HG03460 (cell line): Measurements from ENCODE around the gene CDCP1.

Source experiments
- ATAC-seq: cut with Tn5 transposase; IDR thresholded peaks from one replicate; pipeline ENCODE4 v1.9.1; 2021; ENCODE audit not compliant: unreplicated experiment

Gene CDCP1

DNA sequence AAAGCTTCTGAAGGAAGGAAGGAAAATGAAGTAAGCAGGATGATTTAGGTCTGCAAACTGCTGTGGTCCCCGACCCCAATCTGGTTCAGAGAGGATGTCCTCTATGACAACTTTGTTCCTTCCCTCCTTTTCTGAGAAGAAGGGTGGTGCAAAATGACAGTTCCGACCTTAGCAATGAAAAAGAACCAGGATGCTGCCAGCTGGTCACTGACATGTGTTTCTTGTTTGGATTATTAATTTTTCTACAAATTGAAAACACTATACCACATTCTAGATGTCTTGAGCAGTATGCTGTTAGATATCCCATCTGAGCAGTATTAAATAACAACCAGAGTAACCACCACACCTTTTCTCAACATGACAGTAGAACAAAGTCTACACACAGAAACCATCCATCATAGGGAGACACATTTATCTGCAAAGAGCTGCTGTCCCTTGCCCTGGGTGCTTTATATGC is 27.5 kb downstream of the CDCP1 start:
- ATAC-seq = no peak

GRCh38 chr3:45116350-45116749 is 29.8 kb downstream of the CDCP1 start:
- ATAC-seq = no peak

- no peak for ATAC-seq
Observed at GRCh38 chr3:45113625-45114050, 32.5 kb downstream of the CDCP1 start.

DNA sequence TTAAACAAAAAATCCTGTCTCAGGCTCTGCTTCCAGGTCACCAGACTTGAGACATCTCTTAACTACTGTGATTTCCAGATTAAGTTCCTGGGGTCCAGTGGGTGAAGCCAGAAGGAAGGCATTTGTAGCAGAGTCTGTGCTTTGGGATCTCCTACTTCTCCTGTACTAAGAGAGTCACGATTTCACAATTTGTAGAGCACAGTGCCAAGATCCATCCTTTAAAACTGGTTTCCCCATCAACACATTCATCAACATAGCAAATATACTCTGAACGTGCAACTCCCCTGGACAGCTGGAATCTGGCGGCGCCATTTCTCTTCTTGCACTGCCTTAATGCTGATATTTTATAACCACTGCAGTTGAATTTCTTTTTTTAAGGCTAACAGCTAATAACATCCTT is 33.2 kb downstream of the CDCP1 start:
- no peak for ATAC-seq

DNA sequence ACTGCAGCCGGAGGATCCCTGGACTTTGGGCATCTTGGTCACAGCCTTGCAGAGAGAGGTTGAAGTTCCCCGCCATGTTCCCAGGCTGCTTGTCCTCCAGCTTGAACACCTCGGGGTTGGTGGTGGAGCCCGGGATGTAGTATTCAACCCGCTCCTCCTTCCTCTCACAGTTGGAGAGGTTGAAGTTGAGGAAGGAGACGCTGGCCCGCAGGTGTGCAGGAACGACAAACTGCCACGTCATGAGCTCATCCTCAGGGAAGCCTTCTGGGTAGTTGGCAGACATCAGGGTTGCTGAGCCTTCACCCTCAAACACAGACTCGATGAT is 35.7 kb downstream of the CDCP1 start:
- ATAC-seq = no peak

DNA sequence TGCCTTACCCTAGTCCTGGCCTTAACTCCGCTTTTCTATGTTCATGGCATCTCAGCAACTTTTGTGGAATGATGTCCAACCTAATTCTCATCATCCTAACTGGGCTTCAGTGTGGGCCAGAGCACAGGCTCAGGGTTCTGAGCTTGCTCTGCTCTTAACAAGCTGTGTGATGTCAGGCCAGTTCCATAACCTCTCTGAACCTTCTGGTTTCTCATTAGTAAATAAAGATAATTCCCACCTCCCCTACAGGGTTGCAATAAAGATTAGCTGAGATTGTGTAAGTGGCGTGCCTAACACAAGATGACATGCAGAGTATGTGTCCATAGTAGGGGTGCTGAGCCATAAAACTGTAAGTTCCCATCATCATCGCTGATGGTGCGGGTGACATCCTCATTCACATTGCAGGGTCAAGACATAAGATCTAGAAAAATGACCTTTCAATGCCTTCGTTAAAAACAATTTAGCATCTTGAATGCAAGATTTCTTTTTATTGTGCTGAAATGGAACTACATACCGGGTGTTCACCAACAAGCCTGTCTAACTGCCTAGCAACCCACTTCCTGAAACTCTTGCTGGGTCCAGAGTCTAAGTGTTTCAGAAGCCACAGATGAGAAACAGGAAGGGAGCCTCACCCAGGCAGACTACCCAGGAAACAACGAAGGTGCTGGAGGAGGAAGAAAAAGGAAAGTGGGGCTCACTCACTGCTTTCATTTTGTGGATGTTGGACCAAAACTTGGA is 36.2 kb downstream of the CDCP1 start:
- no peak for ATAC-seq

- no peak for ATAC-seq
Observed at GRCh38 chr3:45106874-45107273, 39.3 kb downstream of the CDCP1 start.

DNA sequence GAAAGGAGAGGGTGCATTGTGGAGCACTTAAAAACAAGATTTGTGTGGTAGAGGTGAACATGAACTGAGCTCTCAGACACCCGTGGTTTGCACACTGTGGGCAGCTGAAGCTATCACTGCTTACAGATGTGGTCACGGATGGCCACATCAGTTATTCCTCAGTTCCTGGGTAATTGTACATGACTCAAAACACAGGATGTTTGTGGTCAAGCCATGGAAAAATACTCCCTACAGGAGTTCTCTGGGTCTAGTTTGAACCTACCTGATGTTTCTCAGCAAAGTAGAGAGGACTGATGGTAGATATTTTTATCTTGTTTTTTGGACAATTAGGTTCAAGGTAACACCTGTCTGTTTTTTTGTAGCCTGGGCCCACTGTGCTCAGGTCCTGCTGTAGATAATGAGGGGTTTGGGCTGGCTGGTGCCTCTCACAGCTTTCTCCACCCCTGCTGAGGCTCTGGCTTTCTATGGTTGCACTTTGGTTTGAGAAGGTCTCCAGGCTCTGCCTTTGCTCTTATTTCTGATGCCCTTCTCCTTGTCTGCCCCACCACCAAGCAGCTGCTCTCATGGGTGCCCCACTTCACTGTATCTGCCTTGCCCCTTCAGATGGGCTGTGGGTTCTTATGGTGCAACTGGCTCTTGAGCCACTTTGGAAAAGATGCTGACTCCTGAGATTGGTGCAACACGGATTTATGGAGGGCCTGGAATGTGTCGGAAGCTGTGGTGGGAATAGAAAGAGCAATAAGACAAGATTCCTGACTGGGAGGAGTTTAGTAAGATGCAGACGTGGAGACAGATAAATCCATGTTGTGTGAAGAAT is 40.1 kb downstream of the CDCP1 start:
- ATAC-seq = no peak

DNA sequence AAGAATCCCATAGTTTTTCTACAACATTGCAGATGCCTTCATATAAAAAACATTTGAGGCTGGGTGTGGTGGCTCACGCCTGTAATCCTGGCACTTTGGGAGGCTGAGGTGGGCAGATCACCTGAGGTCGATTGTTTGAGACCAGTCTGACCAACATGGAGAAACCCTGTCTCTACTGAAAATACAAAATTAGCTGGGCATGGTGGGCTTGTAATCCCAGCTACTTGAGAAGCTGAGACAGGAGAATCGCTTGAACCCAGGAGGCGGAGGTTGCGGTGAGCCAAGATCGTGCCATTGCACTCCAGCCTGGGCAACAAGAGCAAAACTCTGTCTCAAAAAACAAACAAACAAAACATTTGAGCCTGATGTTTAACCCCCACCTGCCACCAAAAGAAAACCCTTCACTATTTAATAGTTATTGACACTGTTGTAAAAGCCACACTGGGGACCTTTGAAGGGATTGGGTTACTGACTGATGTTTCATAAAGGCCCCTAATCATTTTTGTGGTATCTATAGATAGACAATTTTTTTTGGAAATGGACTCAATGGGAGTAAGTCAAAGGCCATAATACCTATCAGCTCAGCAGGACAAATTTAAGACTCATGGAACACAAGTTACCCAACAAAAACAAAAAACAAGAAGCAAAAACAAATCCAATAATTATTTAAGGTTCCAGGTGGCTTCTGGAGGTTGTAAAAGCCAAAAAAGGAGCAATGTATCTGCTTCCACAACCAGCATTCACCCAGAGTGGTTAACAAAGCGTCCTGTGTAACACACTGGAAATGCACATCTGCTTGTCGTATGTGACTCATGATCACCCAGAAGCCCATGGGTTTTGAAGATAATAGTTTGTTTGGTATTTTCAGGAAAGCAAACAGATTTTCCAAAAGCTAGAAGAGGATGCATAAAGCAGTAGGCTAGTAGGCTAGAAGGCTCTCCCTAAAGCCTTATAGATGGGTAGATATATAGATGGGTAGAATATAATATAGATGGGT is 41.2 kb downstream of the CDCP1 start:
- no peak for ATAC-seq

GRCh38 chr3:45103753-45104714 is 42.1 kb downstream of the CDCP1 start:
- no peak for ATAC-seq

GRCh38 chr3:45103334-45103733 is 42.8 kb downstream of the CDCP1 start:
- ATAC-seq = no peak

GRCh38 chr3:45100981-45101407 is 45.2 kb downstream of the CDCP1 start:
- no peak for ATAC-seq

- ATAC-seq = no peak
Observed at GRCh38 chr3:45098310-45098709, 47.9 kb downstream of the CDCP1 start.

DNA sequence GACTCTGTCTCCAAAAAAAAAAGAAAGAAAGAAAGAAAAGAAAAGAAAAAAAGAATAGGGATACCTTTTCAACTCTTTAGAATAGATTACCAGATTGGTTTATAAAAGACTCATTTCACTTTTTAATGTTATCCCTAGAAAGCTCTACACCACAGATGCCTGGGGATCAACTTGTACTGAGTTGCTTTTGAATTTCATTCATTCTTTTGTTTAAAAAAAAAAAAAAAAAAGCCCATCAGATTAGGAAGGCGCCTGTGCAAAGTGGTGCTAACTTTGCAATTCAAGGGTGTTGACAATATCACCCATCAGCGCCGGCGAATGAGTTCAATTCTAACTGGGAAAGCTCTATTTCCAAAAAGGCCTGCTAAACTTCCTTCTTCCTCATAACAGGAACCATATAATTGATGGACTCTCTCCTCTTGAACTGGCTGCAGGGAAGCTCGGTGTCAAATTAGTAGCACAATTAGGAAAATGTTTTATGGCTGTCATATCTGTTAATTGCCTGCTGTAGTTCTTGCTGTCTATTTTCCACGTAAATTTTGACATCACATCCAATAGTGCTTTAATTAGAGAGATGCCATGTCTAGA is 48.8 kb downstream of the CDCP1 start:
- ATAC-seq = no peak

GRCh38 chr3:45095916-45096526 is 50.2 kb downstream of the CDCP1 start:
- no peak for ATAC-seq

GRCh38 chr3:45093176-45093575 is 53.0 kb downstream of the CDCP1 start:
- no peak for ATAC-seq

DNA sequence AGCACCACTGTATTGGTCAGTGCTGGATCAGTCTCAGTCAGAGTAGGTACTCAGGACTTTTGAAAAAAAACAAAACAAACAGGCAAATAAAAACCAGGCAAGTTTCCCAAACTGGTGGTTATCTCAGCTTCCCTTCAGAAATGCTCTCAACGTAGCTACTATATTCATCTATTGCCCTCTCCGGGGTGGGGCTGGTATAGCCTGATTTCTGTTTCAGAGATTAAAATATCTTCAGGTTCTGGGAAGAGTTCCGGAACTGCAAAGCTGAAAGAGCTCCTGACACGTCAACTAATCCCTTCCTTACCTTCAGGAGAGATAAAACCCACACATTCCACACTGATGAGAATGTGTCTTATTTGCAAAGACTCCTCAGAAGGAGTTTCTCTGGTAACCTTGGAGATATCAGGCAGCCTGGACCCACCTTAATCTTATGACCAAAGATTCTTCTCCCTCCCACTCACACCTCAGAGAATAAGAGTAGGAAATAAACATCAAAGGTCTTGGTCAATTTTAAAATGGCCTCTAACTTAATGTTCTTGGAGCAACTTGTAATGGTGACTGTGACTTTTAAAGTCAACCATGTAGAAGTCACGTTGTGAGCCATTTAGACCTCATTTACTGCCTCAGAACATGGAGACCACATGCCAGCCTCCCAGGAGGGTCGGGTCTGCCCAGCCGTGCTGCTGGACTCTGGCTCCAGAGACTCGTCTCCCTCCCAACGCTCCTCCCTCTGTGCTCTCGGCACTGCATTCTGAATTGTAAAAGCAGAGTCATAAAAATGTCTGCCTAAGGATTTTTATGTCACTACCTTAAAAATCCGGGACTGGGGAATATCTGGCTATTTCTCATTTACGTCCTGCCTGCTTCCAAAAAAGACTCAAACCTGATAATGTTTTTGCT is 53.8 kb downstream of the CDCP1 start:
- ATAC-seq = no peak

DNA sequence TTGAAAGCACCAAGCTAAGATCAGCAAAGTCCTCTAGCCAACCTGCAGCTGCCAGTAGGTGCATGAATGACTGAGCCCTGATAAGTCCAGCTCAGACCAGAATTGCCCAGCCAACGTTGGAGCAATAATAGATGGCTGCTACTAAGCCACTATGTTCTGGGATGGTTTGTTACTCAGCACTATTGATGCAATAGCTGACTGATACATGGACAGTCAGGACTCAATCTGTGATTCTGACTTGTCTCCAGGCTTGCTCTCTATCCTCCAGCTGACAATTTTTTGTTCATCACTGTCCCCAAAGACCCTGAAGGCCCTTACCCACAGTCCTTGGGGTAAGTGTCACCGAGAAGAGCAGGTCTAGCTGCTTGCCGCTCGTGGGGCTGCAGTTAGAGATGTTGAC is 55.3 kb downstream of the CDCP1 start:
- ATAC-seq = no peak
